Activated naive CD4-positive, alpha-beta T cell treated with anti-CD3 and anti-CD28 coated beads, Interleukin-2, amount 10 ng/mL, durations not matched to agents 7 days and 5 days (primary cell): ENCODE measurements around the gene INTS6L.
"Not testable (repeated sequence)": the region's sequence is repeated elsewhere in the genome, so short reads cannot be mapped to it uniquely, and the experiment has no call there.

Experiments
- CTCF ChIA-PET: fragments of 350-600 bp; sonication (Branson Sonifier 250); formaldehyde crosslinking; loops from one replicate; lab custom pipeline; 2021; ENCODE audit warnings: antibody characterized with exemption; lab: Charles Lee
- DNase-seq: peaks from one replicate; pipeline ENCODE4 v3.0.0-alpha.2; 2020
- H3K27ac Mint-ChIP-seq: one replicate; pipeline ENCODE4 v1.8.0; 2021; ENCODE audit warnings: mild to moderate bottlenecking, moderate library complexity, mixed read lengths
- H3K27me3 Mint-ChIP-seq: one replicate; pipeline ENCODE4 v1.8.0; 2021; ENCODE audit warnings: mild to moderate bottlenecking, mixed read lengths
- H3K36me3 Mint-ChIP-seq: one replicate; pipeline ENCODE4 v1.8.0; 2021; ENCODE audit warnings: mixed read lengths
- H3K4me1 Mint-ChIP-seq: one replicate; pipeline ENCODE4 v1.8.0; 2021; ENCODE audit warnings: mixed read lengths
- H3K4me3 Mint-ChIP-seq: one replicate; pipeline ENCODE4 v1.8.0; 2021; ENCODE audit warnings: mild to moderate bottlenecking, moderate library complexity, mixed read lengths
- H3K9me3 Mint-ChIP-seq: one replicate; pipeline ENCODE4 v1.8.0; 2021; ENCODE audit warnings: mixed read lengths

Gene INTS6L

GRCh38 chrX:135536877-135537276 is 16.4 kb downstream of the INTS6L start:
- no peaks in the 10 kb centered on the region for H3K27me3 Mint-ChIP-seq
- no peak for DNase-seq
- H3K36me3 Mint-ChIP-seq = peaks cover 22% of the 10 kb centered on the region
- peaks cover 38% of the 10 kb centered on the region for H3K4me1 Mint-ChIP-seq
- H3K4me3 Mint-ChIP-seq = no peak overlapping the region
- CTCF ChIA-PET = interaction anchor here (0.6 kb wide), 1 partner anchor 39 kb away, joined by 3 read pairs; no protein-coding TSS in a partner anchor
- no peaks in the 10 kb centered on the region for H3K9me3 Mint-ChIP-seq
- H3K27ac Mint-ChIP-seq = no peak overlapping the region

- Mint-ChIP-seq H3K27ac (no peak overlapping the region), H3K9me3 (no peaks in the 10 kb centered on the region), H3K4me3 (no peak overlapping the region), H3K36me3 (peaks cover 20% of the 10 kb centered on the region), H3K27me3 (no peaks in the 10 kb centered on the region), H3K4me1 (peaks cover 47% of the 10 kb centered on the region)
- CTCF ChIA-PET = no interaction called here
- no peak for DNase-seq
These were observed 20.9 kb downstream of the INTS6L start for GRCh38 chrX:135541351-135541750.

GRCh38 chrX:135543172-135543571 is 22.7 kb downstream of the INTS6L start:
- H3K27ac Mint-ChIP-seq = peak overlapping the region; percentile 25
- no peaks in the 10 kb centered on the region for H3K27me3 Mint-ChIP-seq
- no peak for DNase-seq
- H3K9me3 Mint-ChIP-seq = no peaks in the 10 kb centered on the region
- peaks cover 33% of the 10 kb centered on the region for H3K4me1 Mint-ChIP-seq
- peaks cover 28% of the 10 kb centered on the region for H3K36me3 Mint-ChIP-seq
- CTCF ChIA-PET = interaction anchor here (1.9 kb wide), 1 partner anchor 23 kb away, joined by 10 read pairs; no protein-coding TSS in a partner anchor
- no peak overlapping the region for H3K4me3 Mint-ChIP-seq

GRCh38 chrX:135543924-135544323 is 23.5 kb downstream of the INTS6L start:
- Mint-ChIP-seq H3K4me1 (peaks cover 27% of the 10 kb centered on the region), H3K36me3 (peaks cover 27% of the 10 kb centered on the region), H3K4me3 (no peak overlapping the region), H3K27ac (peak overlapping the region; percentile 25), H3K9me3 (no peaks in the 10 kb centered on the region), H3K27me3 (no peaks in the 10 kb centered on the region)
- peak; percentile 33 for DNase-seq
- CTCF ChIA-PET = interaction anchor here (0.7 to 1.9 kb wide), 4 partner anchors 8 to 23 kb away, joined by 3 to 10 read pairs (median 4); no protein-coding TSS in a partner anchor

- Mint-ChIP-seq H3K9me3 (no peaks in the 10 kb centered on the region), H3K4me3 (no peak overlapping the region), H3K36me3 (peaks cover 27% of the 10 kb centered on the region), H3K4me1 (peaks cover 23% of the 10 kb centered on the region), H3K27me3 (no peaks in the 10 kb centered on the region), H3K27ac (peak overlapping the region; percentile 62)
- CTCF ChIA-PET = interaction anchor here (0.7 to 1.9 kb wide), 5 partner anchors 9 to 22 kb away, joined by 3 to 10 read pairs (median 4); no protein-coding TSS in a partner anchor
- DNase-seq = no peak
These were observed 24.0 kb downstream of the INTS6L start for GRCh38 chrX:135544338-135544948.

GRCh38 chrX:135547767-135548166 is 27.3 kb downstream of the INTS6L start:
- Mint-ChIP-seq H3K36me3 (peaks cover 40% of the 10 kb centered on the region), H3K27me3 (no peaks in the 10 kb centered on the region), H3K27ac (no peak overlapping the region), H3K4me3 (no peak overlapping the region), H3K4me1 (peaks cover 21% of the 10 kb centered on the region), H3K9me3 (no peaks in the 10 kb centered on the region)
- no peak for DNase-seq
- CTCF ChIA-PET = interaction anchor here (1.3 kb wide), 1 partner anchor 8 kb away, joined by 3 read pairs; no protein-coding TSS in a partner anchor

GRCh38 chrX:135549519-135549918 is 29.1 kb downstream of the INTS6L start:
- H3K9me3 Mint-ChIP-seq = no peaks in the 10 kb centered on the region
- no peak for DNase-seq
- H3K36me3 Mint-ChIP-seq = peaks cover 37% of the 10 kb centered on the region
- H3K27ac Mint-ChIP-seq = no peak overlapping the region
- no peaks in the 10 kb centered on the region for H3K27me3 Mint-ChIP-seq
- H3K4me1 Mint-ChIP-seq = peaks cover 4% of the 10 kb centered on the region
- CTCF ChIA-PET = no interaction called here
- no peak overlapping the region for H3K4me3 Mint-ChIP-seq

- Mint-ChIP-seq H3K9me3 (no peaks in the 10 kb centered on the region), H3K4me1 (no peaks in the 10 kb centered on the region), H3K36me3 (peaks cover 29% of the 10 kb centered on the region), H3K27me3 (no peaks in the 10 kb centered on the region), H3K27ac (no peak overlapping the region), H3K4me3 (no peak overlapping the region)
- DNase-seq = no peak
- CTCF ChIA-PET = interaction anchor here (1.4 kb wide), 1 partner anchor 11 kb away, joined by 4 read pairs; no protein-coding TSS in a partner anchor
These were observed 35.6 kb downstream of the INTS6L start for GRCh38 chrX:135556055-135556454.

- DNase-seq = no peak
- Mint-ChIP-seq H3K9me3 (no peaks in the 10 kb centered on the region), H3K27me3 (no peaks in the 10 kb centered on the region), H3K27ac (no peak overlapping the region), H3K4me3 (no peak overlapping the region), H3K36me3 (peaks cover 26% of the 10 kb centered on the region), H3K4me1 (no peaks in the 10 kb centered on the region)
- CTCF ChIA-PET = interaction anchor here (0.7 to 1.4 kb wide), 2 partner anchors 12 to 131 kb away, joined by 4 read pairs; no protein-coding TSS in a partner anchor
These were observed 36.9 kb downstream of the INTS6L start for GRCh38 chrX:135557344-135557743.

- Mint-ChIP-seq H3K36me3 (peaks cover 23% of the 10 kb centered on the region), H3K4me1 (no peaks in the 10 kb centered on the region), H3K27me3 (no peaks in the 10 kb centered on the region), H3K27ac (no peak overlapping the region), H3K4me3 (no peak overlapping the region), H3K9me3 (no peaks in the 10 kb centered on the region)
- CTCF ChIA-PET = no interaction called here
- DNase-seq = no peak
These were observed 52.0 kb downstream of the INTS6L start for GRCh38 chrX:135572436-135572835.

GRCh38 chrX:135581496-135581895 is 61.0 kb downstream of the INTS6L start:
- Mint-ChIP-seq H3K4me1 (no peaks in the 10 kb centered on the region), H3K36me3 (peaks cover 32% of the 10 kb centered on the region), H3K27ac (no peak overlapping the region), H3K9me3 (no peaks in the 10 kb centered on the region), H3K4me3 (no peak overlapping the region), H3K27me3 (no peaks in the 10 kb centered on the region)
- no peak for DNase-seq
- CTCF ChIA-PET = no interaction called here

- CTCF ChIA-PET = no interaction called here
- no peak for DNase-seq
- H3K27ac Mint-ChIP-seq = no peak overlapping the region
- H3K4me3 Mint-ChIP-seq = no peak overlapping the region
- H3K4me1 Mint-ChIP-seq = no peaks in the 10 kb centered on the region
- no peaks in the 10 kb centered on the region for H3K9me3 Mint-ChIP-seq
- H3K27me3 Mint-ChIP-seq = no peaks in the 10 kb centered on the region
- H3K36me3 Mint-ChIP-seq = peaks cover 11% of the 10 kb centered on the region
These were observed 64.7 kb downstream of the INTS6L start for GRCh38 chrX:135585153-135585552.

GRCh38 chrX:135591871-135592270 is 71.4 kb downstream of the INTS6L start:
- no peaks in the 10 kb centered on the region for H3K9me3 Mint-ChIP-seq
- peaks cover 12% of the 10 kb centered on the region for H3K27me3 Mint-ChIP-seq
- no peaks in the 10 kb centered on the region for H3K4me1 Mint-ChIP-seq
- H3K4me3 Mint-ChIP-seq = no peak overlapping the region
- H3K36me3 Mint-ChIP-seq = no peaks in the 10 kb centered on the region
- CTCF ChIA-PET = no interaction called here
- no peak for DNase-seq
- H3K27ac Mint-ChIP-seq = no peak overlapping the region

- H3K4me3 Mint-ChIP-seq, CTCF ChIA-PET: not testable (repeated sequence)
These were observed 73.6 kb downstream of the INTS6L start for GRCh38 chrX:135594049-135594448.

GRCh38 chrX:135594453-135594852 is 74.0 kb downstream of the INTS6L start:
- H3K4me1 Mint-ChIP-seq, H3K27ac Mint-ChIP-seq, H3K9me3 Mint-ChIP-seq, H3K36me3 Mint-ChIP-seq, CTCF ChIA-PET, DNase-seq, H3K4me3 Mint-ChIP-seq: not testable (repeated sequence)
- H3K27me3 Mint-ChIP-seq = peaks cover 12% of the 10 kb centered on the region

More at GRCh38 chrX:135594049-135594448, 73.6 kb downstream of the INTS6L start:
- H3K4me1 Mint-ChIP-seq, DNase-seq, H3K36me3 Mint-ChIP-seq, H3K9me3 Mint-ChIP-seq, H3K27ac Mint-ChIP-seq: not testable (repeated sequence)
- H3K27me3 Mint-ChIP-seq = peaks cover 12% of the 10 kb centered on the region
